SU-DHL-6 (cell line): ENCODE measurements around the gene ZNF654.

Source experiments
- EZH2phosphoT487 ChIP-seq: fragments of 200-600 bp; sonication (generic), shearing (Covaris generic); conservative IDR thresholded peaks from 2 replicates; pipeline ENCODE4 v1.6.1; 2018; ENCODE audit warnings: mild to moderate bottlenecking, antibody characterized with exemption, low read length, moderate library complexity, mixed read lengths
- TF ChIP-seq, protein P1 (sequence below): fragments of 200-600 bp; sonication (generic); IDR thresholded peaks from one replicate; pipeline ENCODE4 v1.5.1; 2017; ENCODE audit warnings: antibody characterized with exemption, mild to moderate bottlenecking, low read length, moderate library complexity; ENCODE audit not compliant: insufficient read depth, poor library complexity, severe bottlenecking

DNA sequence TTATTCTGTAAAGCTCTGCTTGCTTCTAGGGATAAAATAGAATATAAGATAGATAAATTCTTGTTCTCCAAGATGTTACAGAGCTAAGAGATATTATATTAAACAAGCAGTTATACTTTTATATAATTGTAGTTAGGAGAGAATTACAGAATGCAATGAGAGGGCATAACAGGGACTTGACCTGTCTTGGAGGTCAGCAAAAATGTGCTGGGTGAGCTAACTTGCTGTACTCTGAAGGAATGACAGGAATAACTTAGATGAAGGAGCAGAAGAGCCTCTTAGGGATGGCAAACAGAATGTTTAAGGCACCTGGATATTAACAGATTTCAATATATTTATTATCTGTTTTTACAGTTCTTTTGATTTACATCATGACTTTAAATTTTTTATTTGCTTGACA, 33.2 kb downstream of the ZNF654 start:
- TF ChIP-seq, protein P1, sequence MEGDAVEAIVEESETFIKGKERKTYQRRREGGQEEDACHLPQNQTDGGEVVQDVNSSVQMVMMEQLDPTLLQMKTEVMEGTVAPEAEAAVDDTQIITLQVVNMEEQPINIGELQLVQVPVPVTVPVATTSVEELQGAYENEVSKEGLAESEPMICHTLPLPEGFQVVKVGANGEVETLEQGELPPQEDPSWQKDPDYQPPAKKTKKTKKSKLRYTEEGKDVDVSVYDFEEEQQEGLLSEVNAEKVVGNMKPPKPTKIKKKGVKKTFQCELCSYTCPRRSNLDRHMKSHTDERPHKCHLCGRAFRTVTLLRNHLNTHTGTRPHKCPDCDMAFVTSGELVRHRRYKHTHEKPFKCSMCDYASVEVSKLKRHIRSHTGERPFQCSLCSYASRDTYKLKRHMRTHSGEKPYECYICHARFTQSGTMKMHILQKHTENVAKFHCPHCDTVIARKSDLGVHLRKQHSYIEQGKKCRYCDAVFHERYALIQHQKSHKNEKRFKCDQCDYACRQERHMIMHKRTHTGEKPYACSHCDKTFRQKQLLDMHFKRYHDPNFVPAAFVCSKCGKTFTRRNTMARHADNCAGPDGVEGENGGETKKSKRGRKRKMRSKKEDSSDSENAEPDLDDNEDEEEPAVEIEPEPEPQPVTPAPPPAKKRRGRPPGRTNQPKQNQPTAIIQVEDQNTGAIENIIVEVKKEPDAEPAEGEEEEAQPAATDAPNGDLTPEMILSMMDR, result no peak
- TF ChIP-seq EZH2phosphoT487, result no peak
